Spleen (tissue), 11 donors: ENCODE results near the gene PLA2G4B. TPM values are rescaled to one million over a fixed set of nuclear protein-coding genes. Genes with fewer than 3 reads are reported as not detected.

Experiments
- DNase-seq: peaks from one replicate; pipeline ENCODE4 v3.0.0-alpha.2; 2020
- H3K27ac ChIP-seq, 8 donors: fragments of 200-600 bp; sonication (generic) in 7 of 8; 1 replicate in 4 of 8; 2 replicates in 4 of 8; pipeline versions ENCODE4 v1.5.0 to v1.8.0; 2016 to 2021; ENCODE audit warnings: inconsistent platforms in 4 of 8, mild to moderate bottlenecking in 4 of 8, moderate library complexity in 1 of 8
- H3K27me3 ChIP-seq, 7 donors: fragments of 200-600 bp; sonication (generic) in 6 of 7; replicated peaks in 1 of 7; 1 replicate in 4 of 7; 2 replicates in 3 of 7; pipeline versions ENCODE4 v1.5.0 to v1.8.0; 2016 to 2021; ENCODE audit warnings: inconsistent platforms in 3 of 7, mild to moderate bottlenecking in 1 of 7
- H3K36me3 ChIP-seq, 6 donors: fragments of 200-600 bp; sonication (generic) in 5 of 6; 1 replicate in 4 of 6; 2 replicates in 2 of 6; pipeline versions ENCODE4 v1.5.0 to v1.8.0; 2016 to 2021; ENCODE audit warnings: inconsistent platforms in 2 of 6
- H3K4me1 ChIP-seq, 6 donors: fragments of 200-600 bp; sonication (generic) in 5 of 6; 1 replicate in 3 of 6; 2 replicates in 3 of 6; pipeline versions ENCODE4 v1.5.0 to v1.8.0; 2016 to 2021; ENCODE audit warnings: inconsistent platforms in 3 of 6
- H3K4me3 ChIP-seq, 8 donors: fragments of 200-600 bp; sonication (generic) in 7 of 8; 1 replicate in 4 of 8; 2 replicates in 4 of 8; pipeline versions ENCODE4 v1.5.0 to v1.8.0; 2016 to 2021; ENCODE audit warnings: inconsistent platforms in 4 of 8, mild to moderate bottlenecking in 4 of 8, moderate library complexity in 2 of 8
- H3K9me3 ChIP-seq, 8 donors: fragments of 200-600 bp; sonication (generic) in 7 of 8; 1 replicate in 4 of 8; 2 replicates in 4 of 8; pipeline versions ENCODE4 v1.5.0 to v1.8.0; 2016 to 2021; ENCODE audit warnings: inconsistent platforms in 4 of 8
- POLR2A ChIP-seq, 3 donors: fragments of 450-650 bp; IDR thresholded peaks; one replicate each; pipeline ENCODE4 v1.5.1; 2017; ENCODE audit warnings: antibody characterized with exemption in 3 of 3, mild to moderate bottlenecking in 1 of 3
- POLR2AphosphoS5 ChIP-seq, 3 donors: sonication (generic); formaldehyde crosslinking; IDR thresholded peaks; one replicate each; pipeline ENCODE4 v1.5.1; 2017; ENCODE audit warnings: antibody characterized with exemption in 3 of 3
- WGBS, 5 donors: extraction: QIAGEN DNeasy Blood & Tissue Kit in 3 of 5; methylation state at CpG; one replicate each; pipeline versions ENCODE4 v1.1.5 to v1.1.7; 2013 to 2018; 5-methylcytosine and 5-hydroxymethylcytosine counted together
- intact Hi-C: fragments of 100-400 bp; cut with DNase I; formaldehyde crosslinking; loops from one replicate; pipeline ENCODE4 v1.15.0; 2023; ENCODE audit warnings: low total_unique reads
- polyA plus RNA-seq, 3 donors: library from polyadenylated mRNA; stranded (reverse); fragments of 200-250 nt; gene quantifications; one replicate each; pipeline ENCODE4 v1.2.1, GENCODE V29; 2013
- total RNA-seq, 7 donors: library from RNA; depleted of rRNA in 3 of 7; stranded (reverse); fragments of >200 nt in 3 of 7; fragmentation: NEBNext Ultra II Directional in 4 of 7; extraction: Animal tissue kit (Norgen Biotek cat#: 25700) in 4 of 7; gene quantifications; one replicate each; pipeline versions ENCODE4 v1.1.0 to v1.2.1, GENCODE V29; 2016 to 2021
- TF ChIP-seq, protein P1 (sequence below), 11 experiments: fragments of 200-600 bp in 7 of 11; fragments of 450-650 bp in 4 of 11; sonication (generic) in 4 of 11; IDR thresholded peaks in 8 of 11; conservative IDR thresholded peaks in 3 of 11; 1 replicate in 7 of 11; 2 replicates in 4 of 11; pipeline versions ENCODE4 v1.4.0 to v1.8.0; 2016 to 2021; ENCODE audit warnings: antibody characterized with exemption in 11 of 11, inconsistent platforms in 4 of 11, mild to moderate bottlenecking in 1 of 11
- donor health status: healthy with polysubstance abuse.
- donor health status: DM: no; HTN: no; CAD: no; lungs with moderate emphysema.
- donor health status: DM: no; HTN: no; CAD: no.
- donor health status: Bipolar disorder and iron deficiency.
- donor health status: healthy.
- donor health status: DM: no; HTN: no; CAD: no.
- donor health status: DM: yes; HTN: yes; CAD: no.

Gene PLA2G4B
- total and polyA plus RNA-seq, 10 donors: 4.0 to 20.8 (median 11.8) TPM

DNA sequence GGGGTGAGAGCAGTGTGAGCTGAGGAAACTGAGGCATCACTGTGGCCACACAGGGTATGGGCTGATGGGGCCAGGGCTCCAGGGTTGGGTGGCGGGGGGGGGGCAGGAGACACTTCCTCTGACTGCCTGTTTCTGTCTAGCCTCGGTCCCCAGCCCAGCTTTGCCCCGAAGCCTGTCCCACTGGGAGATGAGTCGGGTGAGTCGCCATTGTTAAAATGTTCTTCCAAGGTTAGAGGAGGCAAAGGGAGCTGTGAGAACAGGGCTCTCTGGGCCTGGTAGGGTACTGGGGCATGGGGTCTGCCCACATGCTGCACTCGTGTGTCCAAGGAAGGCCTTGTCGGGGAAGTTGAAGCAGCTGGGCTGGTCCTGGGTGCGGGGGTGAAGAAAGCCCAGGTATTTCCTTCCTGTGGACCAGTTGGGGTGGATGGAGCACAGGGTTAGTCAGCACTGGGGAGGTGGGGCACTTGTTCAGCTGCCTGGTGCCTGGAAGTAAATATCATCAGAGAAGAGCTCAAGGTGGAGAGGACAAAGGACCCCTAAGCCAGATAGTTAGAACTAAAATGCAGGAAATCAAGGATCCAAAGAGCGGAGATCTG lies 19.1 kb upstream of the PLA2G4B start:
- Histone ChIP-seq H3K27me3 (no peaks in the 10 kb centered on the region), H3K27ac (no peak overlapping the region), H3K9me3 (no peaks in the 10 kb centered on the region), H3K4me3 (no peak overlapping the region), H3K4me1 (no peaks in the 10 kb centered on the region), H3K36me3 (peaks cover 0 to 100% (median 80%) of the 10 kb centered on the region in 6 donors)
- 80 to 91% (median 85%) methylated on average over 9 of the region's 9 CpGs for whole genome bisulfite sequencing, 5 donors
- DNase-seq: no peak
- intact Hi-C loops: loop anchor here (10.0 kb wide), 1 partner anchor 85 kb away; no protein-coding TSS in a partner anchor
- TF ChIP-seq POLR2AphosphoS5 (IDR thresholded peaks at IDR 0.05): no peak

DNA sequence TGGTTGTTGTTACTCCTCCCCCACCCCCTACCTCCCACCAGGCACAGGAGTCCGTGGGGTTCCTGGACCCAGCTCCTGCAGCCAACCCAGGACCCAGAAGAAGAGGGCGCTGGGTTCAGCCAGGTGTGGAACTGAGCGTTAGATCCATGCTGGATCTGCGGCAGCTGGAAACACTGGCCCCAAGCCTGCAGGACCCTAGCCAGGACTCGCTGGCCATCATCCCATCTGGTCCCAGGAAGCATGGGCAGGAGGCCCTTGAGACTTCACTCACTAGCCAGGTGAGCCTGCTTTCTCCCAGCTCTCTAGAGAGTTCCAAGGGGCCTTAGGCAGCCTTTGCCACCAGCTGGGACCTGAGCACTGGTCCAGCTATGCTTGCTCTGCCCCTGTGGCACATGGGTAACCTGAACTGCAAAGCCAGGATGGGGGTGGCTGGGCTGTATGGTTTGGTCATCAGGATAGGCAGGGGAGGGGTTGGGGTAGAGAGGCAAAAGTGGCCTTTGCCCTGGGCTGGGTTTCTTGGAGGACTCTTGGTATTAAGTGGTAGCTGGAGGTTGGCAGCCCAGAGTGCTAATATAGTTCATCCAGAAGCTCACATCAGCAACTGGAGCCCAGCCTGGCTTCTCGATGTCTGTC lies 17.7 kb upstream of the PLA2G4B start:
- no peaks in the 10 kb centered on the region for H3K4me1 ChIP-seq

DNA sequence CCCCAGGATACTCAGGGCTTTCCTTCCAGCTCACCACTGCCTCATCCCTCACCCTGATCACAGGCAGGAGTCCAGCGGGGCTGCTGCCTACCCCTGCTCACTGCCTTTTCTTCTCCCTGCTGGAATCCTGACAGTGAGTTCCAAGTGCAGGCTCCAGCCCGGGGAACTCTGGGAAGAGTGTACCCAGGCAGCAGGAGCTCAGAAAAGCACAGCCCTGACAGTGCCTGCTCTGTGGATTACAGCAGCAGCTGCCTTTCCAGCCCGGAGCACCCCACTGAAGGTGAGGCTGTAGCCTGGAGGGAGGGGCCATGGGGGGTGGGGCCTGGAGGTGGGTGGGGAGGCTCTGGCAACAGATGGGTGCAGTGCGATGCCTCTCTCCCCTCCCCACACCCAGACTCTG lies 16.8 kb upstream of the PLA2G4B start:
- TF ChIP-seq, protein P1, sequence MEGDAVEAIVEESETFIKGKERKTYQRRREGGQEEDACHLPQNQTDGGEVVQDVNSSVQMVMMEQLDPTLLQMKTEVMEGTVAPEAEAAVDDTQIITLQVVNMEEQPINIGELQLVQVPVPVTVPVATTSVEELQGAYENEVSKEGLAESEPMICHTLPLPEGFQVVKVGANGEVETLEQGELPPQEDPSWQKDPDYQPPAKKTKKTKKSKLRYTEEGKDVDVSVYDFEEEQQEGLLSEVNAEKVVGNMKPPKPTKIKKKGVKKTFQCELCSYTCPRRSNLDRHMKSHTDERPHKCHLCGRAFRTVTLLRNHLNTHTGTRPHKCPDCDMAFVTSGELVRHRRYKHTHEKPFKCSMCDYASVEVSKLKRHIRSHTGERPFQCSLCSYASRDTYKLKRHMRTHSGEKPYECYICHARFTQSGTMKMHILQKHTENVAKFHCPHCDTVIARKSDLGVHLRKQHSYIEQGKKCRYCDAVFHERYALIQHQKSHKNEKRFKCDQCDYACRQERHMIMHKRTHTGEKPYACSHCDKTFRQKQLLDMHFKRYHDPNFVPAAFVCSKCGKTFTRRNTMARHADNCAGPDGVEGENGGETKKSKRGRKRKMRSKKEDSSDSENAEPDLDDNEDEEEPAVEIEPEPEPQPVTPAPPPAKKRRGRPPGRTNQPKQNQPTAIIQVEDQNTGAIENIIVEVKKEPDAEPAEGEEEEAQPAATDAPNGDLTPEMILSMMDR (IDR thresholded peaks at IDR 0.05 in 8 of 11, conservative IDR thresholded peaks at IDR 0.05 in 3 of 11): no peak
- TF ChIP-seq POLR2A (IDR thresholded peaks at IDR 0.05): no peak
- TF ChIP-seq POLR2AphosphoS5 (IDR thresholded peaks at IDR 0.05): no peak
- Histone ChIP-seq H3K27ac (no peak overlapping the region), H3K36me3 (peaks cover 0 to 91% (median 65%) of the 10 kb centered on the region in 6 donors), H3K4me3 (no peak overlapping the region), H3K4me1 (peaks cover 0 to under 1% (median 0%) of the 10 kb centered on the region in 6 donors), H3K27me3 (no peaks in the 10 kb centered on the region), H3K9me3 (no peaks in the 10 kb centered on the region)
- 80 to 96% (median 90%) methylated on average over 3 to 4 of the region's 4 CpGs for WGBS, 5 donors
- no peak for DNase-seq
- intact Hi-C loops: no loop called here

More for the DNA sequence above, 17.7 kb upstream of the PLA2G4B start:
- WGBS, 5 donors: 83 to 97% (median 96%) methylated on average over 5 to 6 of the region's 6 CpGs
- no peaks in the 10 kb centered on the region for H3K27me3 ChIP-seq
- H3K36me3 ChIP-seq: peaks cover 0 to 100% (median 72%) of the 10 kb centered on the region in 6 donors
- intact Hi-C loops: no loop called here
- DNase-seq: peak; percentile 58
- H3K27ac ChIP-seq: no peak overlapping the region
- no peaks in the 10 kb centered on the region for H3K9me3 ChIP-seq
- H3K4me3 ChIP-seq: no peak overlapping the region
- TF ChIP-seq POLR2AphosphoS5 (IDR thresholded peaks at IDR 0.05) (no peak), POLR2A (IDR thresholded peaks at IDR 0.05) (no peak)
- TF ChIP-seq, protein P1 (IDR thresholded peaks at IDR 0.05 in 8 of 11, conservative IDR thresholded peaks at IDR 0.05 in 3 of 11): no peak

DNA sequence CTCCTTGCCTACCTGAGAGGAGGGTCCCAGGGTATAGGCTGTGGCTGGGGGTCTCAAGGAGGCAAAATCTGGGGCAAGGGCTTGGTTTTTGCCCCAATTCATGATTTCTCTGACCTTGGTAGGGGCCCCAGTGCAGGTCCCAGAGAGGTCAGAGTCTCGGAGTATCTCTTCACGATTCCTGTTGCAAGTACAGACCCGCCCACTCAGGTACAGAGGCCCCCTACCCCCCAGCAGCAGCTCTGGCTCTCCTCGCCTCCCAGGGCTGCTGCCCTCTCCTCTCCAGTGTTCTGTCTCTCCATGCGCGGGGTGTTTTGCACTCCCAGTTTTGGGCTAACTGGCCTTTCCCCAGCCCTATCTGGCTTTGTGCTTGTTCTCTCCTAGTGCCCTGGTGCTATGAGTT lies 16.2 kb upstream of the PLA2G4B start:
- no peak for TF ChIP-seq POLR2A (IDR thresholded peaks at IDR 0.05)
- TF ChIP-seq POLR2AphosphoS5 (IDR thresholded peaks at IDR 0.05): no peak
- TF ChIP-seq, protein P1 (IDR thresholded peaks at IDR 0.05 in 8 of 11, conservative IDR thresholded peaks at IDR 0.05 in 3 of 11): no peak
- 94 to 96% (median 96%) methylated on average over 6 of the region's 6 CpGs for WGBS, 5 donors
- DNase-seq: no peak
- intact Hi-C loops: no loop called here
- H3K27me3 ChIP-seq: no peaks in the 10 kb centered on the region
- no peak overlapping the region for H3K4me3 ChIP-seq
- no peaks in the 10 kb centered on the region for H3K9me3 ChIP-seq
- peaks cover 0 to 7% (median 5%) of the 10 kb centered on the region in 6 donors for H3K4me1 ChIP-seq
- no peak overlapping the region for H3K27ac ChIP-seq
- peaks cover 0 to 85% (median 59%) of the 10 kb centered on the region in 6 donors for H3K36me3 ChIP-seq
